Heart left ventricle (tissue), 16 donors: ENCODE measurements around the gene NXPH4. TPM values are rescaled to one million over a fixed set of nuclear protein-coding genes. Genes with fewer than 3 reads are reported as not detected.

Source experiments
- ATAC-seq, 4 donors: fragments of 200-7000 bp; cut with Tn5 transposase; one replicate each; pipeline ENCODE4 v1.9.1; 2020 to 2022; ENCODE audit warnings: moderate library complexity in 4 of 4, mild to moderate bottlenecking in 3 of 4, moderate number of reproducible peaks in 1 of 4
- DNase-seq, 5 donors: peaks; one replicate each; pipeline ENCODE4 v3.0.0-alpha.2; 2020
- H3K27ac ChIP-seq, 12 donors: fragments of 200-600 bp; sonication (generic) in 4 of 12; one replicate each; pipeline versions ENCODE4 v1.5.0 to v1.8.0; 2016 to 2022; ENCODE audit warnings: mild to moderate bottlenecking in 2 of 12
- H3K27me3 ChIP-seq, 9 donors: fragments of 200-600 bp; sonication (generic) in 2 of 9; one replicate each; pipeline versions ENCODE4 v1.5.1 to v1.8.0; 2016 to 2022; ENCODE audit warnings: mild to moderate bottlenecking in 3 of 9
- H3K36me3 ChIP-seq, 9 donors: fragments of 200-600 bp; sonication (generic) in 2 of 9; one replicate each; pipeline versions ENCODE4 v1.5.0 to v1.8.0; 2018 to 2022; ENCODE audit warnings: mild to moderate bottlenecking in 2 of 9
- H3K4me1 ChIP-seq, 12 donors: fragments of 200-600 bp; sonication (generic) in 4 of 12; one replicate each; pipeline versions ENCODE4 v1.5.0 to v1.8.0; 2016 to 2022; ENCODE audit warnings: mild to moderate bottlenecking in 3 of 12
- H3K4me3 ChIP-seq, 12 donors: fragments of 200-600 bp; sonication (generic) in 4 of 12; one replicate each; pipeline versions ENCODE4 v1.5.0 to v1.8.0; 2017 to 2022; ENCODE audit warnings: mild to moderate bottlenecking in 9 of 12, moderate library complexity in 4 of 12
- H3K9me3 ChIP-seq, 12 donors: fragments of 200-600 bp; sonication (generic) in 4 of 12; one replicate each; pipeline versions ENCODE4 v1.5.0 to v1.8.0; 2016 to 2022; ENCODE audit warnings: mild to moderate bottlenecking in 1 of 12
- CTCF ChIP-seq, 12 donors: fragments of 200-600 bp; sonication (generic) in 4 of 12; IDR thresholded peaks; one replicate each; pipeline versions ENCODE4 v1.5.0 to v1.8.0; 2018 to 2022; ENCODE audit warnings: antibody characterized with exemption in 12 of 12, mild to moderate bottlenecking in 5 of 12
- POLR2A ChIP-seq, 2 donors: fragments of 450-650 bp; IDR thresholded peaks; one replicate each; pipeline ENCODE4 v1.6.1; 2017; ENCODE audit warnings: antibody characterized with exemption in 2 of 2, mild to moderate bottlenecking in 2 of 2, moderate library complexity in 2 of 2
- WGBS, 4 donors: extraction: QIAGEN DNeasy Blood & Tissue Kit in 2 of 4; methylation state at CpG; one replicate each; pipeline versions ENCODE4 v1.1.5 to v1.1.7; 2013 to 2018; 5-methylcytosine and 5-hydroxymethylcytosine counted together
- intact Hi-C, 10 donors: fragments of 100-400 bp; cut with DNase I; formaldehyde crosslinking; loops; one replicate each; pipeline versions ENCODE4 v1.11.1 to v1.14.2; 2022
- polyA plus RNA-seq, 2 donors: library from polyadenylated mRNA; stranded (reverse); fragments of 200-250 nt; gene quantifications; one replicate each; pipeline ENCODE4 v1.2.3, GENCODE V29; 2013
- total RNA-seq, 9 donors: library from RNA; depleted of rRNA in 2 of 9; stranded (reverse); fragments of >200 nt in 2 of 9; fragmentation: NEBNext Ultra II Directional in 3 of 9; extraction: Animal tissue kit (Norgen Biotek cat#: 25700) in 3 of 9; gene quantifications; one replicate each; pipeline versions ENCODE4 v1.1.0 to v1.2.4, GENCODE V29; 2016 to 2023
- donor health status: ischemic (EF 13 %, LVEDD 7.1; RV severe dilation, severe dysfunction).
- donor health status: healthy with polysubstance abuse.
- donor health status: DM: no; HTN: yes; CAD: no.
- donor health status: DM: no; HTN: no; CAD: no.
- donor health status: ischemic (EF 25% LVEDD 6.9; RV normal size, moderate dysfunction).
- donor health status: ischemic (EF 25% LVEDD 5.7; RV mildly dilated, moderate dysfunction).
- donor health status: healthy.
- donor health status: DM: yes; HTN: yes; CAD: no.
- donor health status: ischemic (EF 35%, LVEDD 5.7; RV mildly dilated, moderate dysfunction).
- donor health status: nonischemic (EF 11% LVEDD 7.7; RV severe dilation, severe dysfunction).
- donor health status: DM: yes; HTN: yes; CAD: no.
- donor health status: PGD.
- donor health status: ischemic (EF 29% LVEDD 5.4; RV normal size, mild dysfunction).
- donor health status: nonischemic (EF 23%, LVEDD 6.1; RV moderate dilation, normal function).

Gene NXPH4
- total and polyA plus RNA-seq, 11 donors: 1.3 to 8.0 (median 3.0) TPM

GRCh38 chr12:57218030-57218853 is 1.6 kb downstream of the NXPH4 start:
- Histone ChIP-seq H3K36me3 (no peaks in the 10 kb centered on the region), H3K27ac (no peak overlapping the region), H3K9me3 (no peaks in the 10 kb centered on the region), H3K4me1 (peaks cover 8 to 38% (median 31%) of the 10 kb centered on the region in 12 donors), H3K27me3 (peaks cover 16 to 84% (median 63%) of the 10 kb centered on the region in 9 donors), H3K4me3 (no peak overlapping the region)
- intact Hi-C loops: loop anchor here in 1 of 10 donors (5.0 kb wide), 1 partner anchor 239 kb away; the partner anchor contains the start of genes GLI1 and INHBE
- ATAC-seq (no peak), DNase-seq (no peak)
- 78 to 88% (median 82%) methylated on average over 5 of the region's 5 CpGs for WGBS, 4 donors
- TF ChIP-seq POLR2A (IDR thresholded peaks at IDR 0.05) (no peak), CTCF (IDR thresholded peaks at IDR 0.05) (no peak)

- Histone ChIP-seq H3K36me3 (no peaks in the 10 kb centered on the region), H3K27me3 (peaks cover 23 to 95% (median 74%) of the 10 kb centered on the region in 9 donors), H3K4me1 (peaks cover 3 to 28% (median 21%) of the 10 kb centered on the region in 12 donors), H3K4me3 (no peak overlapping the region), H3K9me3 (no peaks in the 10 kb centered on the region), H3K27ac (no peak overlapping the region)
- ATAC-seq: no peak
- DNase-seq: no peak
- intact Hi-C loops: loop anchor here in 1 of 10 donors (5.0 kb wide), 1 partner anchor 238 kb away; the partner anchor contains the start of genes GLI1 and INHBE
- TF ChIP-seq CTCF (IDR thresholded peaks at IDR 0.05): no peak
- no peak for TF ChIP-seq POLR2A (IDR thresholded peaks at IDR 0.05)
- 67 to 75% (median 70%) methylated on average over 14 of the region's 14 CpGs for WGBS, 4 donors
Observed at GRCh38 chr12:57219205-57219992, 2.8 kb downstream of the NXPH4 start.

GRCh38 chr12:57219993-57220754 is 3.6 kb downstream of the NXPH4 start:
- Histone ChIP-seq H3K4me3 (no peak overlapping the region), H3K9me3 (no peaks in the 10 kb centered on the region), H3K27ac (no peak overlapping the region), H3K27me3 (peaks cover 30 to 97% (median 82%) of the 10 kb centered on the region in 9 donors), H3K36me3 (no peaks in the 10 kb centered on the region), H3K4me1 (peaks cover 3 to 28% (median 17%) of the 10 kb centered on the region in 12 donors)
- ATAC-seq (no peak), DNase-seq (no peak)
- 15 to 33% (median 24%) methylated on average over 36 to 38 of the region's 38 CpGs for WGBS, 4 donors
- intact Hi-C loops: loop anchor here in 1 of 10 donors (5.0 kb wide), 1 partner anchor 237 kb away; the partner anchor contains the start of genes GLI1 and INHBE
- no peak for TF ChIP-seq CTCF (IDR thresholded peaks at IDR 0.05)
- TF ChIP-seq POLR2A (IDR thresholded peaks at IDR 0.05): no peak
